K562 (cell line): ENCODE data around the gene PUM1. TPM values are rescaled to one million over a fixed set of nuclear protein-coding genes. Genes with fewer than 3 reads are reported as not detected.
"Not testable (repeated sequence)": the region's sequence is repeated elsewhere in the genome, so short reads cannot be mapped to it uniquely, and the experiment has no call there.

ENCODE experiments used
- ATAC-seq: fragments of 200-7000 bp; cut with Tn5 transposase; 3 replicates; pipeline ENCODE4 v1.9.1; 2020; ENCODE audit warnings: moderate library complexity
- BruUV-seq: library from RNA; stranded (reverse); fragments of 400-500 nt; replicated peaks from 2 replicates; lab custom pipeline; 2021; lab: Mats Ljungman, UMichigan
- CTCF ChIA-PET: fragments of 300-600 bp; formaldehyde crosslinking; extraction: SDS; loops from one replicate; lab custom pipeline; 2021; ENCODE audit warnings: low intra/inter-chr PET ratio; lab: Yijun Ruan, JAX
- POLR2A ChIA-PET: fragments of 300-600, 350-650 bp; sonication (Branson Sonifier 250); formaldehyde crosslinking; extraction: SDS; loops from one replicate; lab custom pipeline; 2021; ENCODE audit warnings: antibody characterized with exemption, inconsistent platforms; lab: Yijun Ruan, JAX
- DNase-seq, 4 experiments: peaks; one replicate each; pipeline versions ENCODE4 v3.0.0 to v3.0.0-alpha.2; 2011 to 2018; ENCODE audit warnings: low spot score in 3 of 4, mixed read lengths in 3 of 4; ENCODE audit errors: extremely low read depth in 1 of 4
- FAIRE-seq: peaks from 2 replicates; lab custom pipeline; 2011; peaks lifted over from hg19 to GRCh38; lab: Jason Lieb, UNC
- H2AFZ ChIP-seq: 2 replicates; pipeline ENCODE4 v1.6.0; 2011; ENCODE audit warnings: low read depth, low read length, control low read depth, inconsistent platforms
- H3K27ac ChIP-seq: fragments of 200-600 bp; 3 replicates; pipeline ENCODE4 v1.8.0; 2011; ENCODE audit warnings: low read depth, mild to moderate bottlenecking, control low read depth, inconsistent platforms, low read length, moderate library complexity, mixed read lengths; ENCODE audit errors: extremely low read depth
- H3K27me3 ChIP-seq, 2 experiments: fragments of 300-600 bp in 1 of 2; 2 replicates in 1 of 2; 3 replicates in 1 of 2; pipeline versions ENCODE4 v1.6.0 to v1.8.0; 2011; ENCODE audit warnings: inconsistent platforms in 2 of 2, low read length in 2 of 2, mild to moderate bottlenecking in 1 of 2, mixed read lengths in 1 of 2, moderate library complexity in 1 of 2; ENCODE audit not compliant: control insufficient read depth in 2 of 2, insufficient read depth in 2 of 2
- H3K36me3 ChIP-seq: fragments of 300-600 bp; 3 replicates; pipeline ENCODE4 v1.8.0; 2011; ENCODE audit warnings: mild to moderate bottlenecking, low read length, inconsistent platforms; ENCODE audit not compliant: control insufficient read depth, insufficient read depth
- H3K4me1 ChIP-seq, 2 experiments: fragments of 200-600 bp in 1 of 2; replicated peaks in 1 of 2; 2 replicates in 1 of 2; 3 replicates in 1 of 2; pipeline versions ENCODE4 v1.5.1 to v1.8.0; 2011; ENCODE audit warnings: inconsistent platforms in 2 of 2, low read length in 2 of 2, mild to moderate bottlenecking in 1 of 2, mixed read lengths in 1 of 2, moderate library complexity in 1 of 2; ENCODE audit not compliant: control insufficient read depth in 2 of 2, insufficient read depth in 2 of 2
- H3K4me2 ChIP-seq: 2 replicates; pipeline ENCODE4 v1.6.1; 2011; ENCODE audit warnings: low read length, control low read depth, inconsistent platforms, mixed read lengths; ENCODE audit not compliant: insufficient read depth
- H3K4me3 ChIP-seq: fragments of 200-600 bp; sonication (generic), shearing (Covaris generic); 2 replicates; pipeline ENCODE4 v1.5.1; 2016; ENCODE audit warnings: control low read depth, inconsistent platforms
- H3K79me2 ChIP-seq: fragments of 200-600 bp; 3 replicates; pipeline ENCODE4 v1.8.0; 2011; ENCODE audit warnings: low read length, inconsistent platforms; ENCODE audit not compliant: control insufficient read depth, insufficient read depth
- H3K9ac ChIP-seq, 2 experiments: 2 replicates each; pipeline versions ENCODE4 v1.6.0 to v1.6.1; 2011; ENCODE audit warnings: low read depth in 2 of 2, low read length in 2 of 2, control low read depth in 1 of 2, inconsistent platforms in 1 of 2, mild to moderate bottlenecking in 1 of 2, mixed read lengths in 1 of 2; ENCODE audit not compliant: insufficient read depth in 1 of 2
- H3K9me1 ChIP-seq: one replicate; pipeline ENCODE4 v1.6.0; 2011; ENCODE audit warnings: inconsistent platforms, mild to moderate bottlenecking, low read length, moderate library complexity; ENCODE audit not compliant: control insufficient read depth, insufficient read depth
- H3K9me3 ChIP-seq: replicated peaks from 2 replicates; pipeline ENCODE4 v1.5.1; 2011; ENCODE audit warnings: low read depth, low read length, inconsistent platforms; ENCODE audit not compliant: control insufficient read depth, insufficient read depth
- H4K20me1 ChIP-seq: replicated peaks from 2 replicates; pipeline ENCODE4 v1.6.1; 2011; ENCODE audit warnings: low read length, inconsistent platforms, mixed read lengths; ENCODE audit not compliant: control insufficient read depth, insufficient read depth
- AFF1 ChIP-seq, 2 experiments: fragments of 450-650 bp; IDR thresholded peaks; 2 replicates each; pipeline ENCODE4 v1.6.1; 2018; ENCODE audit warnings: mild to moderate bottlenecking in 2 of 2, low read depth in 1 of 2; ENCODE audit not compliant: partially characterized antibody in 2 of 2
- NR2C1 ChIP-seq, 2 experiments: fragments of 450-650 bp; IDR thresholded peaks; 2 replicates each; pipeline ENCODE4 v1.6.1; 2017; ENCODE audit warnings: mild to moderate bottlenecking in 2 of 2, antibody characterized with exemption in 1 of 2, inconsistent platforms in 1 of 2, missing compliant biosample characterization in 1 of 2, missing genetic modification characterization in 1 of 2
- SMARCE1 ChIP-seq: fragments of 450-650 bp; IDR thresholded peaks from 2 replicates; pipeline ENCODE4 v1.7.1; 2016; ENCODE audit warnings: mild to moderate bottlenecking
- TAF7 ChIP-seq: fragments of 450-650 bp; IDR thresholded peaks from 2 replicates; pipeline ENCODE4 v1.6.1; 2016; ENCODE audit warnings: missing genetic modification characterization, missing compliant biosample characterization
- TSHZ1 ChIP-seq: fragments of 250-450 bp; sonication (Bioruptor Pico); IDR thresholded peaks from 2 replicates; pipeline ENCODE4 v1.4.0; 2020; ENCODE audit warnings: mild to moderate bottlenecking, moderate library complexity
- ZNF274 ChIP-seq: IDR thresholded peaks from 2 replicates; pipeline ENCODE4 v1.6.1; 2011; ENCODE audit warnings: low read depth, mild to moderate bottlenecking, low read length, moderate library complexity, borderline replicate concordance
- WGBS: fragments of 100-300 bp; shearing (Covaris generic); methylation state at CpG from one replicate; pipeline ENCODE4 v1.1.6; 2016; ENCODE audit warnings: low coverage, mixed read lengths; ENCODE audit not compliant: insufficient coverage; ENCODE audit errors: missing lambda C conversion rate; 5-methylcytosine and 5-hydroxymethylcytosine counted together
- in situ Hi-C: fragments of 300-500 bp; cut with MboI; formaldehyde crosslinking; loops from 4 replicates; pipeline ENCODE4 v1.15.0; 2018; ENCODE audit warnings: inconsistent platforms, mixed read lengths
- intact Hi-C: fragments of 100-400 bp; cut with micrococcal nuclease; formaldehyde crosslinking; loops from 2 replicates; pipeline ENCODE4 v1.14.2; 2022
- polyA plus RNA-seq, 8 experiments: library from polyadenylated mRNA; depleted of rRNA in 4 of 8; stranded (reverse) in 5 of 8; unstranded in 3 of 8; fragments of >200 nt; fragmentation: Nextera tagmentation in 2 of 8; fragmentation: Illumina TruSeq in 1 of 8; extraction: Ambion mirVana in 2 of 8; extraction: Trizol in 1 of 8; gene quantifications; 2 replicates each; pipeline versions ENCODE4 v1.2.1 to v1.2.3, GENCODE V29; 2011 to 2014; ENCODE audit warnings: inconsistent platforms in 1 of 8, missing spikeins in 1 of 8
- total RNA-seq, 7 experiments: library from RNA; depleted of rRNA in 6 of 7; stranded (reverse); fragments of >200 nt in 6 of 7; fragmentation: Illumina TruSeq in 2 of 7; extraction: Trizol in 2 of 7; gene quantifications; 2 replicates each; pipeline versions ENCODE4 v1.2.1 to v1.2.3, GENCODE V29; 2011 to 2021; ENCODE audit warnings: low replicate concordance in 1 of 7

Gene PUM1
- total and polyA plus RNA-seq, 9 of the 15 experiments (the other 6 are each of a cell fraction or from before 2014, with no cell fraction given), result 37.7 to 104 (median 55.7) TPM

GRCh38 chr1:30948813-30949486, 116.6 kb downstream of the PUM1 start:
- H3K4me3 ChIP-seq, H3K9me3 ChIP-seq, H2AFZ ChIP-seq, H3K4me2 ChIP-seq, H3K79me2 ChIP-seq, H4K20me1 ChIP-seq, H3K9ac ChIP-seq, H3K27ac ChIP-seq, H3K9me1 ChIP-seq, DNase-seq, in situ Hi-C loops, CTCF ChIA-PET, H3K27me3 ChIP-seq, intact Hi-C loops, H3K4me1 ChIP-seq: not testable (repeated sequence)
- WGBS, result 76% methylated on average over 1 of the region's 5 CpGs
- ATAC-seq, result peak; percentile 28
- FAIRE-seq, result peak; percentile 52
- POLR2A ChIA-PET, result interaction anchor here (0.7 to 1.2 kb wide), 2 partner anchors 11 to 778 kb away, joined by 3 read pairs; no protein-coding TSS in a partner anchor
- BruUV-seq, result TSS peak; percentile 29
- H3K36me3 ChIP-seq, result peaks cover 91% of the 10 kb centered on the region

- no peak overlapping the region for H3K4me3 ChIP-seq
- no peaks in the 10 kb centered on the region for H3K27me3 ChIP-seq
- ATAC-seq, result no peak
- H2AFZ ChIP-seq, result no peak overlapping the region
- FAIRE-seq, result no peak
- no peaks in the 10 kb centered on the region for H4K20me1 ChIP-seq
- H3K27ac ChIP-seq, result no peak overlapping the region
- ChIA-PET CTCF (no interaction called here), POLR2A (interaction anchor here (0.7 to 1.2 kb wide), 2 partner anchors 12 to 778 kb away, joined by 3 read pairs; no protein-coding TSS in a partner anchor)
- H3K79me2 ChIP-seq, result no peaks in the 10 kb centered on the region; the same call in 2 of the 3 replicates
- in situ Hi-C loops, result no loop called here
- 87% methylated on average over 3 of the region's 3 CpGs for WGBS
- H3K4me1 ChIP-seq, result no peaks in the 10 kb centered on the region
- no peaks in the 10 kb centered on the region for H3K9me1 ChIP-seq
- no peak overlapping the region for H3K4me2 ChIP-seq
- H3K9ac ChIP-seq, result no peak overlapping the region
- DNase-seq, result no peak
- H3K9me3 ChIP-seq, result no peaks in the 10 kb centered on the region
- BruUV-seq, result no TSS peak
- intact Hi-C loops, result no loop called here
- H3K36me3 ChIP-seq, result peaks cover 91% of the 10 kb centered on the region
- no peak for TF ChIP-seq TSHZ1
- no peak for TF ChIP-seq AFF1 (IDR thresholded peaks at IDR 0.05; ENCODE audit: low read depth in 1 of 2, partially characterized antibody in 2 of 2)
- TF ChIP-seq SMARCE1, result no peak
- no peak for TF ChIP-seq TAF7 (tag)
- TF ChIP-seq NR2C1 (IDR thresholded peaks at IDR 0.05), result no peak
- TF ChIP-seq NR2C1 (tag; IDR thresholded peaks at IDR 0.05), result no peak
- no peak for TF ChIP-seq ZNF274
Observed at GRCh38 chr1:30948278-30948677, 117.2 kb downstream of the PUM1 start.
